ENCODE measurements around the gene ZBTB6.

The ZBTB6 gene

GRCh38 chr9:122912964-122913673, at the start of gene ZBTB6:
ZBTB6 (minus strand) TSS chr9:122913323; CDS start chr9:122912072, 1,251 bp downstream.
- DNase-seq (ENCODE audit: low read depth, low spot score): peak; percentile 49

- no peak for DNase-seq (ENCODE audit: low read depth, low spot score)
Measured at GRCh38 chr9:122961139-122961538, 48.0 kb upstream of the ZBTB6 start.

- no peak for DNase-seq (ENCODE audit: low read depth, low spot score)
Measured at GRCh38 chr9:122955961-122956360, 42.8 kb upstream of the ZBTB6 start.

- no peak for DNase-seq (ENCODE audit: low read depth, low spot score)
Measured at GRCh38 chr9:122954253-122954691, 41.1 kb upstream of the ZBTB6 start.

GRCh38 chr9:122951056-122951455, 37.9 kb upstream of the ZBTB6 start:
- DNase-seq (ENCODE audit: low read depth, low spot score): no peak

- no peak for DNase-seq (ENCODE audit: low read depth, low spot score)
Measured at GRCh38 chr9:122950263-122950662, 37.1 kb upstream of the ZBTB6 start.

GRCh38 chr9:122949696-122950095, 36.6 kb upstream of the ZBTB6 start:
- no peak for DNase-seq (ENCODE audit: low read depth, low spot score)

- DNase-seq (ENCODE audit: low read depth, low spot score): no peak
Measured at GRCh38 chr9:122948313-122948712, 35.2 kb upstream of the ZBTB6 start.

GRCh38 chr9:122946461-122947005, 33.4 kb upstream of the ZBTB6 start:
- DNase-seq (ENCODE audit: low read depth, low spot score): no peak

- DNase-seq (ENCODE audit: low read depth, low spot score): no peak
Measured at GRCh38 chr9:122944960-122945888, 32.1 kb upstream of the ZBTB6 start.

GRCh38 chr9:122941582-122942234, 28.6 kb upstream of the ZBTB6 start:
- DNase-seq (ENCODE audit: low read depth, low spot score): no peak

GRCh38 chr9:122940749-122941581, 27.8 kb upstream of the ZBTB6 start, which contains the start of gene RABGAP1:
RABGAP1 (plus strand) TSS chr9:122941020; CDS start chr9:122957060, 16,040 bp downstream.
- DNase-seq (ENCODE audit: low read depth, low spot score): peak; percentile 98

GRCh38 chr9:122940454-122940748, 27.3 kb upstream of the ZBTB6 start:
- no peak for DNase-seq (ENCODE audit: low read depth, low spot score)

GRCh38 chr9:122939601-122940000, 26.5 kb upstream of the ZBTB6 start:
- no peak for DNase-seq (ENCODE audit: low read depth, low spot score)

GRCh38 chr9:122936883-122937282, 23.8 kb upstream of the ZBTB6 start:
- DNase-seq (ENCODE audit: low read depth, low spot score): no peak

GRCh38 chr9:122936464-122936863, 23.3 kb upstream of the ZBTB6 start:
- no peak for DNase-seq (ENCODE audit: low read depth, low spot score)

GRCh38 chr9:122931226-122932121, 18.4 kb upstream of the ZBTB6 start, which contains the start of gene ZBTB26:
ZBTB26 (minus strand) TSS chr9:122931512; CDS start chr9:122919934, 11,578 bp downstream.
- DNase-seq (ENCODE audit: low read depth, low spot score): peak; percentile 73

- DNase-seq (ENCODE audit: low read depth, low spot score): no peak
Measured at GRCh38 chr9:122930541-122931225, 17.6 kb upstream of the ZBTB6 start.

- no peak for DNase-seq (ENCODE audit: low read depth, low spot score)
Measured at GRCh38 chr9:122929796-122930354, 16.8 kb upstream of the ZBTB6 start.
